OCI-LY1 (cell line): Measurements from ENCODE around the gene SPACA6.

Source experiments
- H2AFZ ChIP-seq: fragments of 200-600 bp; sonication (generic), shearing (Covaris generic); 2 replicates; pipeline ENCODE4 v1.6.0; 2014; ENCODE audit warnings: antibody characterized with exemption, mild to moderate bottlenecking, low read length
- H3F3A ChIP-seq: fragments of 200-600 bp; sonication (generic), shearing (Covaris generic); 2 replicates; pipeline ENCODE4 v1.6.0; 2014; ENCODE audit warnings: mild to moderate bottlenecking, antibody characterized with exemption, low read length, moderate library complexity; ENCODE audit not compliant: insufficient read depth
- H3K27ac ChIP-seq: fragments of 200-600 bp; sonication (generic); 2 replicates; pipeline ENCODE4 v1.5.1; 2014; ENCODE audit warnings: low read length, mixed run types, mild to moderate bottlenecking, low read depth; ENCODE audit not compliant: poor library complexity, severe bottlenecking
- H3K27me3 ChIP-seq: fragments of 200-600 bp; sonication (generic); 2 replicates; pipeline ENCODE4 v1.6.0; 2014; ENCODE audit warnings: antibody characterized with exemption, mild to moderate bottlenecking, low read length, moderate library complexity; ENCODE audit not compliant: insufficient read depth
- H3K36me3 ChIP-seq: fragments of 200-600 bp; sonication (generic); 2 replicates; pipeline ENCODE4 v1.6.1; 2014; ENCODE audit warnings: mild to moderate bottlenecking, antibody characterized with exemption, low read length, moderate library complexity, mixed read lengths; ENCODE audit not compliant: insufficient read depth
- H3K4me1 ChIP-seq: fragments of 200-600 bp; sonication (generic); 2 replicates; pipeline ENCODE4 v1.5.1; 2014; ENCODE audit warnings: mild to moderate bottlenecking, low read length, moderate library complexity; ENCODE audit not compliant: insufficient read depth, severe bottlenecking
- H3K4me2 ChIP-seq: fragments of 200-600 bp; sonication (generic), shearing (Covaris generic); 2 replicates; pipeline ENCODE4 v1.6.1; 2014; ENCODE audit warnings: low read length
- H3K4me3 ChIP-seq: fragments of 200-600 bp; sonication (generic); 2 replicates; pipeline ENCODE4 v1.5.1; 2014; ENCODE audit warnings: low read length, low read depth, mild to moderate bottlenecking, mixed read lengths; ENCODE audit not compliant: poor library complexity, severe bottlenecking
- H3K79me2 ChIP-seq: fragments of 200-600 bp; shearing (Covaris generic); 2 replicates; pipeline ENCODE4 v1.6.1; 2016; ENCODE audit warnings: mixed run types, low read length, mixed read lengths; ENCODE audit not compliant: insufficient read depth
- H3K9ac ChIP-seq: fragments of 200-600 bp; sonication (generic), shearing (Covaris generic); 2 replicates; pipeline ENCODE4 v1.6.1; 2014; ENCODE audit warnings: mild to moderate bottlenecking, low read length, mixed read lengths
- H3K9me2 ChIP-seq: fragments of 200-600 bp; sonication (generic), shearing (Covaris generic); 2 replicates; pipeline ENCODE4 v1.6.1; 2014; ENCODE audit warnings: low read depth, mild to moderate bottlenecking, low read length, mixed read lengths
- H3K9me3 ChIP-seq: fragments of 200-600 bp; shearing (Covaris generic); 2 replicates; pipeline ENCODE4 v1.6.1; 2014; ENCODE audit warnings: low read length, mixed read lengths
- H4K20me1 ChIP-seq: fragments of 200-600 bp; sonication (generic), shearing (Covaris generic); 2 replicates; pipeline ENCODE4 v1.6.0; 2016; ENCODE audit warnings: mild to moderate bottlenecking, low read length; ENCODE audit not compliant: insufficient read depth
- EZH2 ChIP-seq: fragments of 200-600 bp; sonication (generic), shearing (Covaris generic); IDR thresholded peaks from 2 replicates; pipeline ENCODE4 v1.8.0; 2017; ENCODE audit warnings: borderline replicate concordance, mixed run types, mild to moderate bottlenecking, antibody characterized with exemption, low read length, moderate library complexity, mixed read lengths
- TF ChIP-seq, protein P1 (sequence below): fragments of 200-600 bp; sonication (generic), shearing (Covaris generic); IDR thresholded peaks from 2 replicates; pipeline ENCODE4 v1.5.1; 2017; ENCODE audit warnings: mild to moderate bottlenecking, antibody characterized with exemption, low read length, moderate library complexity, mixed read lengths

SPACA6 gene

DNA sequence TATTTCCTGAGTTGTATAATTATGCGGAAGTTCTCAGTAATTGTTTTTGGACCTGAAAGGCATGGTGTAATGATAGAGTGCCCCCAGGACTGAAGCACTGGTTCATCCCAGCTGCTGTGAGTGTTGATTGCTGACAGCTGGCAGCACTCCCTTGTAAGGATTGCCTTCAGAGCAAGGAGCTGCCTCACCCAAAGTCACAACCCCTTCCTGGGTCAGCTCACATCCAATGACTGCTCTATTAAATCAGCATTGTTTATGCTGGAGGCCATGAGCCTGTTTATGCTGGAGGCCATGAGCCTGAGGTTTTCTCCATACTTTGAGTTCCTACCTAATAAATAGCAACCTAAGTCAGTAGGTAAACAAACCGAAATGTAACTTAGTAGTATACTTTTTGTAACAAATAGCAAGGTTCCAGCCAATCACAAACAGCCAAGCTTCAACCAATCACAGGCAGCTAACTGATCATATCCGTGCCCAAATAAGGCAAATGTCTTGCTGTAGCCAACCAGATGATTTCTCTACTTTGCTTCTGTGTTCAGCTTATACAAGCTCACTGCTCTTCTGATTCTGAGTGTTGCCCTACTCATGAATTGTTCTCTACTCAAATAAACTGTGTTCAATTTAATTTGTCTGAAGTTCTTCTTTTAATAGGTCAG is 11.7 kb upstream of the SPACA6 start:
- Histone ChIP-seq H3K79me2 (no peaks in the 10 kb centered on the region), H3K9me2 (no peaks in the 10 kb centered on the region), H3K27me3 (no peaks in the 10 kb centered on the region), H3F3A (no peaks in the 10 kb centered on the region), H3K9ac (no peak overlapping the region), H3K4me2 (no peak overlapping the region), H3K9me3 (no peaks in the 10 kb centered on the region), H3K27ac (no peak overlapping the region), H3K36me3 (no peaks in the 10 kb centered on the region; the same call in 1 of the 2 replicates), H4K20me1 (no peaks in the 10 kb centered on the region), H3K4me3 (no peak overlapping the region), H2AFZ (no peak overlapping the region), H3K4me1 (no peaks in the 10 kb centered on the region)
- TF ChIP-seq EZH2, result no peak
- TF ChIP-seq, protein P1, sequence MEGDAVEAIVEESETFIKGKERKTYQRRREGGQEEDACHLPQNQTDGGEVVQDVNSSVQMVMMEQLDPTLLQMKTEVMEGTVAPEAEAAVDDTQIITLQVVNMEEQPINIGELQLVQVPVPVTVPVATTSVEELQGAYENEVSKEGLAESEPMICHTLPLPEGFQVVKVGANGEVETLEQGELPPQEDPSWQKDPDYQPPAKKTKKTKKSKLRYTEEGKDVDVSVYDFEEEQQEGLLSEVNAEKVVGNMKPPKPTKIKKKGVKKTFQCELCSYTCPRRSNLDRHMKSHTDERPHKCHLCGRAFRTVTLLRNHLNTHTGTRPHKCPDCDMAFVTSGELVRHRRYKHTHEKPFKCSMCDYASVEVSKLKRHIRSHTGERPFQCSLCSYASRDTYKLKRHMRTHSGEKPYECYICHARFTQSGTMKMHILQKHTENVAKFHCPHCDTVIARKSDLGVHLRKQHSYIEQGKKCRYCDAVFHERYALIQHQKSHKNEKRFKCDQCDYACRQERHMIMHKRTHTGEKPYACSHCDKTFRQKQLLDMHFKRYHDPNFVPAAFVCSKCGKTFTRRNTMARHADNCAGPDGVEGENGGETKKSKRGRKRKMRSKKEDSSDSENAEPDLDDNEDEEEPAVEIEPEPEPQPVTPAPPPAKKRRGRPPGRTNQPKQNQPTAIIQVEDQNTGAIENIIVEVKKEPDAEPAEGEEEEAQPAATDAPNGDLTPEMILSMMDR, result no peak

DNA sequence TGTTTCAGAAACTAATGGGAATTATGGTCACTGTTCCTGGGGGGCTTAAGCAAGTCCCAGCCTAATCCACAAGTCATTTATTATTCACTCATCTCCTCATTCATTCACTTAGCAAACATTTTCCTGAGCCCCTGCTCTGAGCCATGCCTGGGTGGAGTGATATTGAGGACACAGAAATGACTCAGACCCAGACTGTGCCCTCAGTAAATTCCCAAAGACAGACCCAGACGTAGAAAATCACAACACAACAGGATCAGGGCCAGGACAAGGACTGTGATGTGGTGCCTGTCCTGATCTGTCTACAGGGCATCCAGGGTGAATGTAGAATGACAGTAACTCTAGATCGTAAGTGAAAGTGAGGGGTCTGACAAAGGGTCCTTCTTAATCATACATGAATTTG is 7.0 kb upstream of the SPACA6 start:
- Histone ChIP-seq H3K4me2 (no peak overlapping the region), H3K27me3 (no peaks in the 10 kb centered on the region), H3K4me3 (no peak overlapping the region), H3K9me3 (no peaks in the 10 kb centered on the region), H3K4me1 (peaks cover 15% of the 10 kb centered on the region), H3K9me2 (no peaks in the 10 kb centered on the region), H3F3A (no peaks in the 10 kb centered on the region), H3K9ac (no peak overlapping the region), H3K79me2 (no peaks in the 10 kb centered on the region), H3K27ac (no peak overlapping the region), H2AFZ (no peak overlapping the region), H3K36me3 (no peaks in the 10 kb centered on the region; the same call in 1 of the 2 replicates), H4K20me1 (no peaks in the 10 kb centered on the region)
- TF ChIP-seq EZH2, result no peak
- TF ChIP-seq, protein P1, result no peak

DNA sequence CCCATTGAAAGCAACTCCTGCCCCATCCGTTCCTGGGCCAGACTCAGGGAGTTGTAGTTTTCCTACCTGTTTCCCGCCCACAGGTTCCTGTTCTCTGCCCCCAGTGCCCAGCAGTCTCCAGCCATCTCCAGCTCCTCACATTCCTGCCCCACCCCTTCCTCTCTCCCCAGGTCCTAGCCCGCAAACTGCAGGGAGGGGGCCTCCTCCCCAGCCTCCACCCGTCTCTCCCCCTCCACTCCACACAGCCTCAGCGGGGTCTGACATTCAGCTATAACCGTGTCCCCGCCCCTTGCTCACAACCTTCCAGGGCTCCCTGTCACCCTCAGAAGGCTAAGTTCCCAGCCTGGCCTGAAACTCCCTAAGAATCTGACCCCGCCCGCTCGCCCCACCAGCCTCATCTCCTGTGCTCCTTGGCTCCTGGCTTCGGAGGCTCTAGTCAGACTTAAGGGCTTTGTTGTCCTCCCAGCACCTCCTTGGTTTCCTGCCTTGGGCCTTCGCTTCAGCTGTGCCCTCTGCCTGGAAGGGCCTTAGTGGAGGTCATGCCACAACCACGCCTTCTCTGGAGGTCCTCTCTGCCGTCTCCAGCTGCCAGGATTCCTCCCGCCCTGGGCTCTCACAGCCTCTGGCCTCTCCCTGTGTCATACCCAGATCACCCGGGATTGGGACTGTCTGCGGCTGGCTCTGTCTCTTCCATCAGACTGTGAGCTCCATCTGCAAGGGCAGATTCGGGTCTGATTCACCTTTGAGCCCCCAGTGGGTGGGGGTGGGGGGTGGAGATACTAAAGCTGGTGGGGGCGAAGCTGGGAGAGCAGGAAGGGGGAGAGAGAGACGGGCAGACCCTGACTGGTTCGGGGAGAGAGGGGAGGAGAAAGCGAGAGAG is 5.1 kb upstream of the SPACA6 start:
- H2AFZ ChIP-seq, result no peak overlapping the region
- peaks cover 17% of the 10 kb centered on the region for H3K4me1 ChIP-seq
- no peak overlapping the region for H3K27ac ChIP-seq
- H3K4me3 ChIP-seq, result no peak overlapping the region
- no peaks in the 10 kb centered on the region for H3F3A ChIP-seq
- no peaks in the 10 kb centered on the region; the same call in 1 of the 2 replicates for H3K36me3 ChIP-seq
- no peak overlapping the region for H3K4me2 ChIP-seq
- TF ChIP-seq, protein P1, result no peak
- no peak for TF ChIP-seq EZH2
- no peaks in the 10 kb centered on the region for H3K9me2 ChIP-seq
- H3K9me3 ChIP-seq, result no peaks in the 10 kb centered on the region
- no peaks in the 10 kb centered on the region for H3K27me3 ChIP-seq
- H3K9ac ChIP-seq, result no peak overlapping the region
- H4K20me1 ChIP-seq, result no peaks in the 10 kb centered on the region
- H3K79me2 ChIP-seq, result no peaks in the 10 kb centered on the region
